Bronchial epithelial cell (primary cell): ENCODE measurements around the gene SELENOH. TPM values are rescaled to one million over a fixed set of nuclear protein-coding genes. Genes with fewer than 3 reads are reported as not detected.
"Not testable (repeated sequence)": the region's sequence is repeated elsewhere in the genome, so short reads cannot be mapped to it uniquely, and the experiment has no call there.

ENCODE experiments used
- DNase-seq: peaks from one replicate; pipeline ENCODE4 v3.0.0-alpha.2; 2010; ENCODE audit warnings: low read depth
- FAIRE-seq: peaks from 2 replicates; lab custom pipeline; 2011; peaks lifted over from hg19 to GRCh38; lab: Jason Lieb, UNC
- H3K27me3 ChIP-seq: 2 replicates; pipeline ENCODE4 v1.5.1; 2011; ENCODE audit warnings: low read length; ENCODE audit not compliant: control insufficient read depth, insufficient read depth
- H3K36me3 ChIP-seq: 2 replicates; pipeline ENCODE4 v1.5.1; 2011; ENCODE audit warnings: low read length; ENCODE audit not compliant: control insufficient read depth, insufficient read depth
- H3K4me3 ChIP-seq: 2 replicates; pipeline ENCODE4 v1.5.1; 2011; ENCODE audit warnings: mild to moderate bottlenecking, low read depth, low read length, control low read depth
- CTCF ChIP-seq: IDR thresholded peaks from 2 replicates; pipeline ENCODE4 v1.5.1; 2011; ENCODE audit warnings: mild to moderate bottlenecking, moderate library complexity, low read length, control low read depth, inconsistent platforms; ENCODE audit not compliant: insufficient read depth, severe bottlenecking
- total RNA-seq: library from RNA; depleted of rRNA; stranded (reverse); fragments of >200 nt; gene quantifications from 2 replicates; pipeline ENCODE4 v1.2.1, GENCODE V29; 2014

SELENOH gene
- total RNA-seq, 1 donor from 2014 or later, result 139 TPM

- no peaks in the 10 kb centered on the region for H3K27me3 ChIP-seq
- peaks cover 7% of the 10 kb centered on the region for H3K36me3 ChIP-seq
- H3K4me3 ChIP-seq, result no peak overlapping the region
- FAIRE-seq (no peak), DNase-seq (no peak)
- no peak for TF ChIP-seq CTCF
Measured at GRCh38 chr11:57704932-57705331, 36.4 kb upstream of the SELENOH start.

- not testable (repeated sequence) for H3K27me3 ChIP-seq, DNase-seq, FAIRE-seq, H3K4me3 ChIP-seq, H3K36me3 ChIP-seq
Measured at GRCh38 chr11:57705432-57705831, 35.9 kb upstream of the SELENOH start.

- peaks cover under 1% of the 10 kb centered on the region for H3K36me3 ChIP-seq
- no peak for DNase-seq
- H3K4me3 ChIP-seq, result no peak overlapping the region
- no peak for TF ChIP-seq CTCF
- no peaks in the 10 kb centered on the region for H3K27me3 ChIP-seq
- FAIRE-seq, result no peak
Measured at GRCh38 chr11:57709802-57710367, 31.4 kb upstream of the SELENOH start.

GRCh38 chr11:57711414-57712255 is 29.7 kb upstream of the SELENOH start, which contains the start of gene MED19:
Gene MED19, minus strand, starts transcription at chr11:57712215. Its CDS starts 36 bp downstream, at chr11:57712179.
- Histone ChIP-seq H3K36me3 (no peaks in the 10 kb centered on the region), H3K27me3 (no peaks in the 10 kb centered on the region), H3K4me3 (peak within 1 kb of the TSS; percentile 63)
- DNase-seq (peak; percentile 98), FAIRE-seq (no peak)
- TF ChIP-seq CTCF, result no peak

GRCh38 chr11:57712256-57713150 is 28.8 kb upstream of the SELENOH start, which contains the start of gene TMX2:
Gene TMX2, plus strand, starts transcription at chr11:57712593. Its CDS starts 26 bp downstream, at chr11:57712619.
- TF ChIP-seq CTCF, result no peak
- FAIRE-seq (no peak), DNase-seq (peak; percentile 99)
- H3K27me3 ChIP-seq, result no peaks in the 10 kb centered on the region
- H3K36me3 ChIP-seq, result no peaks in the 10 kb centered on the region
- peak within 1 kb of the TSS; percentile 63 for H3K4me3 ChIP-seq

- DNase-seq, result no peak
Measured at GRCh38 chr11:57713835-57714234, 27.5 kb upstream of the SELENOH start.

GRCh38 chr11:57716726-57717125 is 24.6 kb upstream of the SELENOH start:
- not testable (repeated sequence) for H3K4me3 ChIP-seq, H3K36me3 ChIP-seq, FAIRE-seq, H3K27me3 ChIP-seq, DNase-seq

More at GRCh38 chr11:57713835-57714234, 27.5 kb upstream of the SELENOH start:
- no peak for TF ChIP-seq CTCF
- no peak for FAIRE-seq
- peak overlapping the region; percentile 61 for H3K4me3 ChIP-seq
- H3K36me3 ChIP-seq, result peaks cover 3% of the 10 kb centered on the region
- no peaks in the 10 kb centered on the region for H3K27me3 ChIP-seq
